HUDEP-2 (cell line): ENCODE results near the gene AMN1.
"Not testable (repeated sequence)": the region's sequence is repeated elsewhere in the genome, so short reads cannot be mapped to it uniquely, and the experiment has no call there.

Source experiments
- DNase-seq, 76 experiments: peaks; one replicate each; lab custom pipeline; 2025; ENCODE audit not compliant: unreplicated experiment in 76 of 76; lab: John Stamatoyannopoulos, UW

Gene AMN1

GRCh38 chr12:31728917-31729640 lies at the start of gene AMN1:
Gene AMN1, minus strand, starts transcription at chr12:31729021. Its CDS starts 13 bp downstream, at chr12:31729008.
- peak; percentile 44 to 99 (median 97) for DNase-seq

GRCh38 chr12:31773867-31774266 lies 45.0 kb upstream of the AMN1 start:
- no peak for DNase-seq

DNA sequence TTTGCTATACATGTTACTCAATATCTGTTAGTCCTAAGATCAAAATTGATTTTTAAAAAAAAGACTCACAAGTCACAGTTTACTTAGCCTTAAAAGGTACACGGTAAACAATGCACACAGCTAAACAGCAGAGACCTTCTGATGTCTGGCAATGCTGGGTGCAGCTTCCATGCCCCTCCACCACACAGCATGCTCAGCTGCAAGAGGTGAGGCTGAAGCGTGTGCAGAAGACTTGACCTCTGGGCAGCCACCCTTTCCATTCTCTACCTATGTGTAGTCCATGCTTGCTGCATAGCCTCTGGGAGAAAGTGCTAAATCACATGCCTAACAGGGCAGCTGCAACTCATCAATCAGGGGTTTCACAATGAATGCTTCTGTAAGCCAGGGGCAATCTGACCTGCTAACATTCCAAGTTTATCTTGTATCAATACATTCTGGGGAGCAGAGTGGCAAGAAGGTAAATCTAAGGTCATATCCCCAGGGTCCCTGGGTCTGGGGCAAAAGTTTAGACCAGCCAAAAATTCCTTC lies 44.5 kb upstream of the AMN1 start:
- DNase-seq: no peak

DNA sequence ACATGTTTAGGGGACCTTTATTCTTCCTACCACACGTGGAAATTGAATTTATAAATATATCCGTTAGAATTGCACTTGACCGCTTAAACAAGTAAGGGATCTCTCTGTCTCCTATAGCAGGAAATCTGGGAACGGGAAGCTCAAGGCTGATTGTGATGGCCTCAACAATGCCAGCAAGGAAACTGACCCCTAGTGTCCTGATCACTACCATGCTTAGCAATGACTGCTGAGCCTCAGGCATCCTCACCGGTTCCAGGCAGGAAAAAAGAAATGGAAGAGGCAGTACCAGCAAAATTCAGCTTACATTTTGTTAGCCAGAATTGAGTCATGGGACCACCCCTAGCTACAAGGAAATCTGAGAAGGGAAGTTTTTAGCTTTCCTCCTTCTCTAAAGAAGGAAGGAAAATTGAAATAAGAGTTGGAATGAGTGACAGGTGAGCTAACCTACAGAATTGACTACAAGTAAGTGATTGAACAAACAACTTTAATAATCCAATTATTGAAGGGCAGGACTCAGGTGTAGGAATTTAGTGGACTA lies 43.9 kb upstream of the AMN1 start:
- DNase-seq: no peak

GRCh38 chr12:31772186-31772585 lies 43.4 kb upstream of the AMN1 start:
- no peak for DNase-seq

- no peak for DNase-seq
These were observed 39.2 kb upstream of the AMN1 start for GRCh38 chr12:31768046-31768445.

- DNase-seq: no peak
These were observed 37.1 kb upstream of the AMN1 start for GRCh38 chr12:31765931-31766330.

DNA sequence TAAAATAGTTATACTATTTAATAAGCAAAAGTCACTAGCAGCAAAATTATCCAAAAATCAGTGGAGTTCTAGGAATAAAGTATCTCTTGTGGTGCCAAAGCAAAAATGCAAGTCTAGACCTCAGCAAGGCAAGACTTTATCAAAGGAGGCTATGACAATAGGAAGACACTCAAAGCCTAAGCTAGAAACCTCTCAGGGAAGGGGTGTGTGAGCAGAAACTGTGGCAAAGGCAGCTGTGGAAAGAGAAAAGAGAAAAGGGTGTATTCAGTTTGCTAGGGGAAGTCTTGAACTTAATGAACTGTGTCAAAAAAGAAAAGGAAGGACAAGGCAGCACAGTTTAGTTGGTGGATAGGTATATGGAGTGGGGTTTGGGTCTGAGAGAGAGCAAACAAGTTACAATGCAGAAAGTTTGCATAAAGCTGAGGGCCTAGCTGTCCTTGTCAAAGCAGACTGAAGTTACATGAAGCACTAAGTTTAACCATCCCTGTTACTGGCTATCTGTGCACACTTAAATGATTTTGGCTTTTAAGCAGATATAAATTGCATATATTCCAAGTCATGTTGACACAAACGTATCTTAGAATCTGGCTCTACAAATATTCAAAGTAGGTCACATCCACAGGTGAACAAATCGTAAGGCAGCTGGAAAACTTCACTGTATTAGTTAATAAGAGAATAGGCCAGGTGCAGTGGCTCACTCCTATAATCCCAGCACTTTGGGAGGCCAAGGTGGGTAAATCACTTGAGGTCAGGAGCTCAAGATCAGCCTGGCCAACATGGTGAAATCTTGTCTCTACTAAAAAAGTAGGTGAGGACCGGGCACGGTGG lies 31.0 kb upstream of the AMN1 start:
- no peak for DNase-seq

- not testable (repeated sequence) for DNase-seq
These were observed 29.5 kb upstream of the AMN1 start for GRCh38 chr12:31758297-31758696.

- DNase-seq: peak in 10 of 76 experiments; percentile 10 to 45 (median 20)
These were observed 28.2 kb upstream of the AMN1 start for GRCh38 chr12:31756977-31757420.

DNA sequence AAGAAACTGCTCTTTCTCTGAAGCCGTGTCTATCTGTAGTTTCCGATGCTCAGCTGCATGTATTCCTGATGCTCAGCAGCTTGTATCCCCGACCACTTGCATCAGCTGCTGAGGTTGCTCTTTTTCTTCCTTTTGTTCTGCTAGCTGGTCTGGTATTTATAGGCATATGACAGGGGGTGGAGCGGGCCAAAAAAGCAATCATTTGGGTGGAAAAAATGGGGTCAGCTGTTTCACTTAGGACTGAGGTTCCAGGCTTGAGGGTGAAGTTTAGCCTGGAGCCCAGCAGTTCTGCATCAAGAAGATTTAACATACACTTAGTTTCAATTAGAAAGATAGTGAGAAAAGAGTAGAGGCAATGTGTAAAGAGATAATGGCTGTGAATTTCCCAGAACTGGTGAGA lies 23.6 kb upstream of the AMN1 start:
- DNase-seq: no peak

- no peak for DNase-seq
These were observed 22.3 kb upstream of the AMN1 start for GRCh38 chr12:31751085-31751484.

- no peak for DNase-seq
These were observed 21.9 kb upstream of the AMN1 start for GRCh38 chr12:31750747-31751039.

GRCh38 chr12:31749024-31749704 lies 20.3 kb upstream of the AMN1 start:
- DNase-seq: peak in 46 of 76 experiments; percentile 3 to 81 (median 30)

DNA sequence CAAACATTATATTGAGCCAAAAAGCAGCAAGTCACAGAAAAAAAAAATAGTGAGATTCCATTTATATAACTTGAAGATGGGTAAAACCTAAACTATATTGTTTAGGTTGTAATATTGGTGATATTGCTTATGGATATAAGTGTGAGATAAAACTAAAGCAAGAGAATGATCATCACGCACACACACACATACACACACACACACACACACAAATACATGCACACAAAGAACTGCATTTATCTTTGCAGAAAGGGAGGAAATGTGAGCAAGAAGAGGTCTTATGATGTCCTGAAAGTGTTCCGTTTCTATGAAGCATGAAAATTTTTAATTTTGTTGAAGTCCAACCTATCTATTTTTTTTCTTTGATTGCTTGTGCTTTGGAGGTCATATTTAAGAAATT lies 16.4 kb upstream of the AMN1 start:
- no peak for DNase-seq

GRCh38 chr12:31744363-31744762 lies 15.5 kb upstream of the AMN1 start:
- not testable (repeated sequence) for DNase-seq

- no peak for DNase-seq
These were observed 14.1 kb upstream of the AMN1 start for GRCh38 chr12:31742891-31743290.

DNA sequence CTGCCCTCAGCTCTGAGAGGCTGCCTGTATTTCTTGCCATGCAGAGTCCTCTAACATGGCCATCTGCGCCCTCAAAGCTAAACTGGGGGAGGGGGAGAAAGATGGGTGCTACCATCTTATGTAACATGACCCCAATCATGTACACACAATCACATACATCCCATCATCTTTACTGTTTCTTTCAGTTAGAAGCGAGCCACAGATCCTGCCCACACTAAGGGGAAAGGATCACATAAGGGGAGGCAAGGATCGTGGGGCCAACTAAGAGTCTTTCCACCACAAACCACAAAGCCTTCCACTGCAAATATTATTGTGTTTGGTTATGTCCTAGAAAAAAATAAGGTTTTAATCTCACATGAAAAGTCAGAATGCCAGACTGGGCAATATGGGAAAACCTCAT lies 11.8 kb upstream of the AMN1 start:
- no peak for DNase-seq

DNA sequence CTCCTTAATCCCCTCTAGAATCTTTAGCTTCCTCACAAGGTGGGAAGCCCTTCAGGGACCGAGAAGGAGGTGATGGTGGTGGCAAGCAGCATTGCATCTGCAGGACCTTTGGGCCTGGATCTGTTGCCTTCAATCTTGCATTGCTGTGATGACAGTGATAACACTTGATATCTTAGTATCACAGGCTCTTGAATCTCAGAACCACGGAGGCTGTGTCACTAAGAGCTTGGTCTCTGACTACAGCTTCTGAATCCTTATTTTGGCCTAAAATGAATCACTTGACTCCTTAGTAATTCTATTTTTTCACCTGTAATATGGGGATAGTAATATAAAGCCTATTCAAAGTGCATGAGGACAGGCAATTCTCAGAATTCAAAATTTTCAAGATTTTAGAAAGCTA lies 8.9 kb upstream of the AMN1 start:
- DNase-seq: peak in 2 of 76 experiments; percentile 10 to 25

DNA sequence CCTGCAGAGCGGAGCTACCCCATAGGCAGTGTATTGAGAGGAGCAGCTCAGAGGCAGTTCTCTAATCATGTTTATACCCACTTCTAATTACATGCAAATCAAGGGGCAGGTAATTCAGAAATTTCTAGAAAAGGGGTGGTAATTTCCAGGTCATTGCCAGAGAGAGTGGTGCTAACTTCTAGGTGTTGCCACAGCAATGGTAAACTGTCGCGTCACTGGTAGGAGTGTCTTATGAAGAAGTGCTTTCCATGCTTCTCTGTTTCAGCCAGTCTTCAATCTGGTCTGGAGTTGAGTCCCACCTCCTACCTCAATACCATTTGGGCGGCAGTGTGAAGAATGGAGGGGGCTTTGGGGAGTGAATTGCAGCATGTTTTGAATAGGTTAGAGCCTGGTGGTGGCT lies 8.5 kb upstream of the AMN1 start:
- no peak for DNase-seq

GRCh38 chr12:31736472-31736871 lies 7.7 kb upstream of the AMN1 start:
- DNase-seq: peak in 14 of 76 experiments; percentile 8 to 37 (median 20)
